Effector memory CD4-positive, alpha-beta T cell (primary cell): Measurements from ENCODE around the gene CORO2B.
A peak's percentile ranks its signal among the peaks of the same experiment; 100 is the strongest.

Experiments used
- DNase-seq, 3 donors: peaks; one replicate each; pipeline ENCODE4 v3.0.0-alpha.2; 2020
- H3K27ac ChIP-seq: 2 replicates; pipeline ENCODE4 v1.7.0; 2013; ENCODE audit warnings: mild to moderate bottlenecking, low read length, moderate library complexity; ENCODE audit not compliant: insufficient read depth, poor library complexity, severe bottlenecking
- H3K27me3 ChIP-seq: replicated peaks from 2 replicates; pipeline ENCODE4 v1.7.0; 2013; ENCODE audit warnings: mild to moderate bottlenecking, low read length; ENCODE audit not compliant: insufficient read depth, control insufficient read depth, poor library complexity, severe bottlenecking
- H3K36me3 ChIP-seq: 2 replicates; pipeline ENCODE4 v1.7.0; 2013; ENCODE audit warnings: mild to moderate bottlenecking, low read length, moderate library complexity; ENCODE audit not compliant: control insufficient read depth, insufficient read depth
- H3K4me1 ChIP-seq: 2 replicates; pipeline ENCODE4 v1.7.0; 2013; ENCODE audit warnings: low read length, mild to moderate bottlenecking; ENCODE audit not compliant: control insufficient read depth, insufficient read depth, poor library complexity, severe bottlenecking
- H3K4me3 ChIP-seq: 2 replicates; pipeline ENCODE4 v1.7.0; 2013; ENCODE audit warnings: low read length, low read depth, mild to moderate bottlenecking; ENCODE audit not compliant: insufficient read depth, poor library complexity, severe bottlenecking
- H3K9me3 ChIP-seq: 2 replicates; pipeline ENCODE4 v1.7.0; 2013; ENCODE audit warnings: mild to moderate bottlenecking, low read length, moderate library complexity; ENCODE audit not compliant: control insufficient read depth

Gene CORO2B

DNA sequence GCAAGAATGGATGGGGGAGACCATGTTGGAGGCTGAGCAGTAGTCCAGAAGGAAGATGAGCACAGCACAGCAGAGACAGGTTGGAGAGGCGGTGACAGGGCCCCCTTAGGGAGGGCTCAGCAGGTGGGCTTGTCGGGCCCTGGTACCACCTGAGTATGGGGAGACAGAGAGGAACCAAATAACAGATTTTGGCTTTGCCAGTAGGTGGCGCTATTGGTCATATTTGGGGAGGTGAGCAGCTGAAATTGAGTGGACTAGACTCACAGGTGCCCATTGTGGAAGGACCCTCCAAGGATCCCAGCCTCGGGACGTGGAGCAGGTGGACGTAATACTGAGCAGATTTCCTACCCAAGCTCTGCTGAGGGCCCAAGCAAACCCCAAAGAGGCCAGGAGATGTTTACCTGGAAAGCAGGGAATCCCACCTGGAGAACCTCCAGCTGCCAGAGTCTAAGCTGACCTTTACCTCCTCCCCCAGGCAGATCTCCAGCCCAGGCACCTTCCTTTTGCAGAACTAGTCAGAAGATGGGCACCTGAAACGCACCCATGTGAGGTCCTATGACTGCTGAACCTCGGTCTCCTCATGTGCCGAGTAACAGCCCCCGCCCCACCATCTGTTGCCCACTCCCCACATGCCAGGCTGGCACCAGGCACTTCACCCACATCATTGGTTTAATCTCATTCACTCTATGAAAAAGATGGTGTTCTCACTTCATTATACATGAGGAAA is 24.6 kb upstream of the CORO2B start:
- H3K27ac ChIP-seq, result no peak overlapping the region
- H3K9me3 ChIP-seq, result no peaks in the 10 kb centered on the region
- H3K4me1 ChIP-seq, result peaks cover under 1% of the 10 kb centered on the region
- H3K4me3 ChIP-seq, result no peak overlapping the region
- DNase-seq, result peak in 2 of 3 donors; percentile 22 to 42
- no peaks in the 10 kb centered on the region for H3K36me3 ChIP-seq
- peaks cover 5% of the 10 kb centered on the region for H3K27me3 ChIP-seq

DNA sequence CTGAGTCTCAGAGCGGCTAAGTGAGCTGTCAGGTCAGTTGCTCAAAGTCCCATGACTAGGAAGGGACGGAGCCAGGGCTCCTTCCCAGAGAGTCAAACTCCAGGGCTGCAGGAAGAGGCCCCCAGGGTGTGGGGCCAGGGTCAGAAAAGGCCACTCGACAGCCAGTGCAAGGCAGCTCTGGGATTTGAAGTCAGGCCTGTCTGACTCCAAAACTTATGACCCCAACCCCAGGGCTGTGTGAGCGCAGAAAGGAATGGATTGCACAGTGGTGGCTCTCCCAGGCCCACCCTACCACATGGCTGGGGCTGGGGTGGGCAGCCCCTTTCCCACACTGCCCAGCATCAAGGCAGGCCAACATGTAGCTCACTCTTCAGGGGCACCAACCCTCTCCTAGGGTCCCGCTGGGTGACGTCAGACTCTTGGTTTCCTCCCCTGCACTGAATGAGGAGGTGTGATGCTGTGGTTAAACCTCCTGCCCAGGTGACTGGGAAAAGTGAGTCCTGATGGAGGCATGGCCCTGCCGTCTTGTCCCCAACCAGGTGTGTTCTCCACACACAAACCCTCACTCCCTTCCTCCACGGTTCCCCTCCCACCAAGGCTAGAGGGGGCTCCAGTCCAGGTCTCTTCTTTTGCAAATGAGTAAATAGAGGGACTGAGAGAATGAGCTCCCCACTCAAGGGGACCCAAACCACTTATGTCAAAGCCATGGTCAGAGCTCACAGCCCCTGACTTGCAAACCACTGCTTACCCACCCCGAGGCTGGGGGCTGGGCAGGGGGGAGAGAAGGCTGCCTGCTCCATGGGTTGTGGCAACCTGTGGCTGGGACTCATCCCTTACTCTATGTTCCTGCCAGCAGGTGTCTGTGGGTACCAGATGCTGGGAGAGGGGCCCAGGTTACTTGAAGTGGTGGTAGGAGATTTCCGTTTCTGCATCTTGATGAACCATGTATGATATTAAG is 23.8 kb upstream of the CORO2B start:
- Histone ChIP-seq H3K27ac (no peak overlapping the region), H3K9me3 (no peaks in the 10 kb centered on the region), H3K27me3 (peaks cover 7% of the 10 kb centered on the region), H3K36me3 (no peaks in the 10 kb centered on the region), H3K4me3 (no peak overlapping the region), H3K4me1 (peaks cover 8% of the 10 kb centered on the region)
- DNase-seq, result no peak

DNA sequence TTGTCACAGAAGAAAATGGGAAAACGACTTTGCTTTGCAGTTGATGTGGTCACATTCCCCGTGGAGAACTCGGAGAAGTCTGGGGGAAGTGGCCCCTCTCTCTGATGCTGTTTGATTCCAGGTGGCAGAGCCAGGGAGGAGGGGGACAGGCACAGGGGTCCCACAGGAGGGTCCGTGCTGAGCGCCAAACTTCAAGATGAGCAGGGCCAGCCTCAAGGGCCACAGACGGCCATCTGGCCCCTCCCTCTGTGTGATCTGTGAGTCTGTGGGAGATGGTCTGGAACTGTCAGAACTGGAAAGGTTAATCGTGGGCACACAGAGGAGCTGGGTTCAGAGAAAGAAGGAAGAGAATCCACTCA is 23.1 kb upstream of the CORO2B start:
- peaks cover 8% of the 10 kb centered on the region for H3K4me1 ChIP-seq
- H3K27me3 ChIP-seq, result peaks cover 7% of the 10 kb centered on the region
- H3K36me3 ChIP-seq, result no peaks in the 10 kb centered on the region
- H3K27ac ChIP-seq, result no peak overlapping the region
- H3K9me3 ChIP-seq, result no peaks in the 10 kb centered on the region
- no peak overlapping the region for H3K4me3 ChIP-seq
- no peak for DNase-seq

DNA sequence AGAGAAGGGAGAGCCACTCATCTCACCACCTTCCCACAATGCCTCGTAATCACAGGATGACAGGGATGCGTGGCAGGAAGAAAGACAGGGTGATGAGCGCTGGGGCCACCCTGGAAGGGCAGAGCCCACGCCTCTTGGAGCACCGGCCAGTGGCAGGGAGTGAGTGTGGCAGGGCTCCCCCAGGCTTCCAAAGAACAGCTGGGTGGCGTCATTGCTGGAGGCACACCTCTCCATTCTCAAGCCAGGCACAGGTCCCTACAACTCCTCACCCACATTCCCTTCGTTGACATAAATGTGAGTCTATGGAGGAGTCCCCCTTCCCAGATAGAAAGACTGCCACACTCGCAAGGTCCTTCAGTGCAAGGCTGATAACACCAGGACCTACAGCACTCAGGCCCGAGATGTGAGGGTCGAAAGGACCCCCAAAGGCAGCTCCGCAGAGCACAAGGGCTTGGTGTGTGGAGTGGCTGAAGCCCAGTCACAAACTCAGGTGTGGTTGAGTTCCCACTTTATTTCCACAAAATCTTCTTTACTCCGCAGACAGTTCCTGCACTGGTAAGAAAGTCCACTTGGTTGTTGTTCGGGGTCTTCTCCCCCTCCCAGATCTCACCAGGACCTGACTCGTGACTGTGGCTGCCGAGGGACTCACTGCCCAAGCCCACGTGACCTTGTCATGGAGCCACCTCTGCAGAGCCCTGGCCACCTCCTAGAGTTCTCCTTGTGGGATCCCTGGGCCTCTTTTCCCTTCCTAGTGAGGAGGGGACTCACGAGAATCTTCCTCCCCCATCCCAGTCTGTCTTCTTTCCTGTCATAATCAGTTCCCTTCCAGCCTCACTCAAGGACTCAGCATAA is 22.4 kb upstream of the CORO2B start:
- Histone ChIP-seq H3K4me1 (peaks cover 8% of the 10 kb centered on the region), H3K4me3 (no peak overlapping the region), H3K27me3 (peaks cover 7% of the 10 kb centered on the region), H3K9me3 (no peaks in the 10 kb centered on the region), H3K36me3 (no peaks in the 10 kb centered on the region), H3K27ac (no peak overlapping the region)
- DNase-seq, result no peak

DNA sequence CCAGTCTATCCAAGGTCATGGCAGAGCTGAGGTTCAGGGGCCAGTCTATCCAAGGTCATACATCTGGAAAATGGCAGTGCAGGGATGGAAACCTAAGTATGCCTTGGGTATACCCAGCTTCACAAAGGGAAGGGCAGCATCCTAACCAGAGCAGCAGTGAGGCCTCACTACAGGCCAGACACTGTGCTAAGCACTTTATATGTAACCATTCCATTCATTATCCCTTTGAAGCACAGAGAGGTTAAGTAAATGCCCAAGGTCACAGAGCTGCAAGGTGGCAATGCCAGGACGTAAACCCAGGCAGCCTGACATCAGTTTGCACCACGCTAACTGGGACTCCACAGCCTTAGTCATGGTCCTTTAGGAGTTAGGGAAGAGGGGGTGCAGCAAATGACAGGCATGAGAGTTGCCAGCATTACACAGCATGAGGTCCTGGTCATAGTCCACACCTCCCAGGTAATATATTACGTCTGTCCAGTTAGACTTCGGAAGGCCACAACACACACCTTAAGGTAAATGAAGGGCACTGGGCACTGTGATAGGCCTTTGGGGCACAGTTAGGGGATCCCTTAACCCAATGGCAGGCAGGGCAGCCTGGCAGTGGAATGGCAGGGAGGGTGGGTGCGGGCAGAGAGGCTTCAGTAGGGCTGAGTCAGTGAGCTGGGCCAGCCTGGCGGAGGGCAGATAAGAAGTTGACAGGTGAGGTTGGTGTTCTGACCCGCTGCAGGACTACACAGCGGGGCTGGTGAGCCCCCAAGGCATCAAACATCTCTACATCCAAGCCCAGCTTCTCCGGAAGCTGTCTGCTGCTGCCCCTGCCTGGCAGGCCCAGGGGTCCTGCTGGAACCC is 21.1 kb upstream of the CORO2B start:
- no peaks in the 10 kb centered on the region for H3K9me3 ChIP-seq
- peaks cover 7% of the 10 kb centered on the region for H3K27me3 ChIP-seq
- H3K27ac ChIP-seq, result no peak overlapping the region

DNA sequence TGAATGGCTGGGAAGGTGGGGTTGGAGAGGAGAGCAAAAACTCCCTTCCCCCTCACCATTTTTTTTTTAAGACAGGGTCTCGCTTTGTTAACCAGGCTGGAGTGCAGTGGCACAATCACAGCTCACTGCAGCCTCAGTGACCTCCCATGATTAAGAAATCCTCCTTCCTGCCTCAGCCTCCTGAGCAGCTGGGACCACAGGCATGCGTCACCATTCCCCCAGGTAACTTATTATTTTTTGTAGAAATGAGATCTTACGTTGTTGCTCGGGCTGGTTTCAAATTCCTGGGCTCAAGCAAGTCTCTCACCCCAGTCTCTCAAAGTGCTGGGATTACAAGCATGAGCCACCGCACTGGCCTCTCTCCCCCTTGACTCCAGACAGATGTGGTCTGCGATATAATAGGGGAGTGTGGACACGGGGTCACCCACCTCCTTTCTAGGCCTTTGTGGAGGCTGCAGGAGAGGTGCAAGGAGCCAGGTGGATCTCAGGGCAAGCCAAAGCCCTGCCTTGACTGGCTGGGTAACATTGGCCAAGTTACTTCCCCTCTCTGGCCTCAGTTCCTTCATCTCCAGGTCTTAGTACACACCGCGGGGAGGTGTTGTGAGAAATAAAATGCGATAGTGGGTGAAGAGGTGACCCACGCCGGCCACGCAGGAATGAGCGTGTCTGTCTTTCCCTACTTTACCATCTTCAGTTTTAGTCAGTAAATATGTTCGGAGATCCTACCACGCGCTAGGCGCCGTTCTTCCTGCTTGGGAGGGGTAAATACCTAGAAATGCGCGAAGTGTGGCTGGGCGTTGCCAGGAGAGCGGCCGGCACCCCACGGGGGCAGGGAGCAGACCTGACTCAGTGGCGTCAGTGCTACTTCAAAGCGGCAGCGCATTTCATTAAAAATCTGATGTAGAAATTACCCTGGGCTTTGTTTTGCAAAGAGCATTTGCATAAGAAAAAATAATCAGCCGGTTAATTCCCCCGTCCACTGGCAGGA is 20.2 kb upstream of the CORO2B start:
- Histone ChIP-seq H3K27ac (no peak overlapping the region), H3K9me3 (no peaks in the 10 kb centered on the region), H3K36me3 (no peaks in the 10 kb centered on the region), H3K4me3 (peak overlapping the region; percentile 47), H3K4me1 (peaks cover 8% of the 10 kb centered on the region), H3K27me3 (peaks cover 7% of the 10 kb centered on the region)
- no peak for DNase-seq

More for the DNA sequence above, 21.1 kb upstream of the CORO2B start:
- Histone ChIP-seq H3K4me1 (peaks cover 8% of the 10 kb centered on the region), H3K36me3 (no peaks in the 10 kb centered on the region), H3K4me3 (no peak overlapping the region)
- DNase-seq, result no peak

DNA sequence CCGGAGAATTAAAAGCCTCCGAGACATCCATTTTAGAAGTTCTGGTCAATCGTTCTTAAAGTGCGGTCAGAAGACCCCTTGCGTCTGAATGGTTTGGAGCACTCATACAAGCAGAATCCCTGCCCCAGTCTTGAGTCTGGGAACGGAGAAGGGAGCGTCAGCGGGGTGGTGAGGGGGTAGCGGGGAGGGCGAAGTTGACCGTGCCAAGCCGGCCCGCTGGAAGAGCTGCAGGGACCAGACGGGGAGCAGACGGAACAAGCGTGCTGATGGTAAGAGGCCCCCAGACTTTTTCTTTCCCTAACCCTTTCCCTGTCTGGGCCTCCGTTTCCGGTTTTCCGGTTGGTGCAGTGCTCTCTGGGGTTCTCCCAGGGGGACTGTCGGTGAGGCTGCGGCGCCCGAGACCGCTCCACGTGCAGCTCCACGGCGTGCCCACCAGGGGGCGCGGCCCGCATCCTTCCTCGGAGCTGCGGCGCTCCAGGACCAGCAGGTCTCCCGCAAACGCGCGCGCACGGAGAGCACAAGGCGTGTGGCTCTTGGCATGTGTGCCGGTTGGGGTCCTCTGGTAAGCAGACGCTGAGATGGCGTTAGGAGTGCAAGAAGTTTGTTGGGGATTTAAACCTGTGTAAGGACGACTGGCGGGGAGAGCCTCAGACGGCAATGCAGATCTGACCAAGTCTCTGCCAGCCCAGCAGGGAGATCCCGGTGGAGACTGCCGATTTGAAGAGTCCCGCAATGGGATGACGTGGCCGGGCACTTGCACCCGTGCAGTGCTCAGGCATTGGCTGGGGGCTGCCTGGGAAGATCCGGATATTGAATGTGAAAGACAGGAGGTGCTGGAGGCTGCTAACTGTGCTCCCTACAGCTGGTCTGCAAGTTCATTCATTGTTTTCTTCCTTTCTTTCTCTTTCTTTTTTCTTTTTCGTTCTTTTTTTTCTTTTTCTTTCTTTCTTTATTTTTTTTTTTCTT is 19.2 kb upstream of the CORO2B start:
- H3K27me3 ChIP-seq, result peaks cover 7% of the 10 kb centered on the region
- no peak overlapping the region for H3K27ac ChIP-seq
- H3K36me3 ChIP-seq, result no peaks in the 10 kb centered on the region
- H3K9me3 ChIP-seq, result no peaks in the 10 kb centered on the region
- peak overlapping the region; percentile 47 for H3K4me3 ChIP-seq
- DNase-seq, result peak; percentile 17 to 42 (median 31)
- H3K4me1 ChIP-seq, result peaks cover 8% of the 10 kb centered on the region
